Epithelial cell of umbilical artery (primary cell): ENCODE data around the gene ART5. TPM values are rescaled to one million over a fixed set of nuclear protein-coding genes. Genes with fewer than 3 reads are reported as not detected.

ENCODE experiments used
- total RNA-seq: library from RNA; depleted of rRNA; stranded (reverse); fragments of >200 nt; gene quantifications from 2 replicates; pipeline ENCODE4 v1.2.3, GENCODE V29; 2014

ART5 gene
- not detected in 2 replicates for total RNA-seq

GRCh38 chr11:3641701-3642070 lies at the start of gene ART5:
Gene ART5 (minus strand): TSS chr11:3641992. CDS start chr11:3641862, 130 bp downstream.

GRCh38 chr11:3671334-3672254 lies 29.8 kb upstream of the ART5 start, which contains the start of gene CHRNA10:
Gene CHRNA10 (minus strand): TSS chr11:3671384. CDS start chr11:3671312, 72 bp downstream.

DNA sequence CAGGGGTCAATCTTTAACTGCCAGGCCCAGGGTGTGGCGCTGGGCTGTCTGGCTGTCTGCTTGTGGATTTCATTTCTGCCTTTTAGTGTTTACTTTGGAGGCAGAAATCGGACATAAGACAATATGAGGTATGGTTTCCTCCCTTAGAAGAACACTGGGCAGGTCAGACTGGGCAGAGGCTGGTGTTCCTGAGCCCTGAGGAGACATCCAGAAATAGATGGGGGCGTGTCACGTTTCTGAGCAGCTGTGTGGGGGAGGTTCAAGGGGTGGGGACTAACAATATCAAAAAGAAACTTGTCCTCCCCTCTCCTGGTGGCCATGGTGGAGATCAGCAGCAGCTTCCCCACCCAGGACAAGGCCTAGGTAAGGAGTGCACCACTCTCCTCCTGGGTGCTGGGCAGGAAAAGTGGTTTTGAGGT lies 3.0 kb upstream of the ART5 start, which contains the start of gene ART1:
ART1 (plus strand) TSS at position 312 of the 419 bp plus-strand sequence. CDS start 14,086 bp downstream, outside the sequence.

Other genes with a start within 250 kb of the ART5 start
- gene ART1, start 3.1 kb upstream of the ART5 start, total RNA-seq, result not detected in 2 replicates
- 0.46 TPM in 1 of 2 replicates, not detected in the other for gene CHRNA10, start 29.4 kb upstream of the ART5 start, total RNA-seq
- gene NUP98, start 155.6 kb upstream of the ART5 start, total RNA-seq, result 86.4 and 91.9 TPM in 2 replicates
- gene PGAP2, start 166.6 kb upstream of the ART5 start, total RNA-seq, result 6.5 and 11.4 TPM in 2 replicates
- 7.6 and 8.4 TPM in 2 replicates for gene RHOG, start 199.0 kb upstream of the ART5 start, total RNA-seq
- 20.5 and 29.9 TPM in 2 replicates for gene STIM1, start 213.7 kb upstream of the ART5 start, total RNA-seq